H1 (cell line): ENCODE measurements around the gene CHST13. TPM values are rescaled to one million over a fixed set of nuclear protein-coding genes. Genes with fewer than 3 reads are reported as not detected.

Experiments
- CTCF ChIA-PET: fragments of 300-600 bp; sonication (Branson Sonifier 250); formaldehyde crosslinking; loops from one replicate; lab custom pipeline; 2021; ENCODE audit not compliant: partially characterized antibody; lab: Charles Lee
- POLR2A ChIA-PET: fragments of 300-600 bp; sonication (Branson Sonifier 250); formaldehyde crosslinking; loops from one replicate; lab custom pipeline; 2021; ENCODE audit warnings: inconsistent platforms; ENCODE audit not compliant: partially characterized antibody; lab: Charles Lee
- DNase-seq, 2 experiments: peaks; one replicate each; pipeline versions ENCODE4 v3.0.0 to v3.0.0-alpha.2; 2010 to 2022; ENCODE audit warnings: low spot score in 2 of 2, low read depth in 1 of 2, mixed read lengths in 1 of 2
- FAIRE-seq: peaks from 2 replicates; lab custom pipeline; 2011; peaks lifted over from hg19 to GRCh38; lab: Jason Lieb, UNC
- H2AFZ ChIP-seq: 2 replicates; pipeline ENCODE4 v1.8.1; 2012; ENCODE audit warnings: low read length, inconsistent platforms
- H2AK5ac ChIP-seq: 2 replicates; pipeline ENCODE4 v1.6.1; 2013; ENCODE audit warnings: low read depth, low read length
- H2BK120ac ChIP-seq: replicated peaks from 2 replicates; pipeline ENCODE3; 2013; ENCODE audit warnings: low read depth, low read length, inconsistent platforms
- H2BK12ac ChIP-seq: 2 replicates; pipeline ENCODE4 v1.6.1; 2013; ENCODE audit warnings: low read depth, low read length
- H2BK15ac ChIP-seq: 2 replicates; pipeline ENCODE4 v1.6.1; 2013; ENCODE audit warnings: low read length
- H2BK20ac ChIP-seq: 2 replicates; pipeline ENCODE4 v1.6.1; 2013; ENCODE audit warnings: low read length
- H2BK5ac ChIP-seq: 2 replicates; pipeline ENCODE4 v1.6.1; 2013; ENCODE audit warnings: low read depth, low read length
- H3K14ac ChIP-seq: 2 replicates; pipeline ENCODE4 v1.6.1; 2013; ENCODE audit warnings: inconsistent platforms; ENCODE audit not compliant: insufficient read length
- H3K18ac ChIP-seq: 2 replicates; pipeline ENCODE4 v1.6.1; 2013; ENCODE audit warnings: low read length; ENCODE audit errors: extremely low read depth
- H3K23ac ChIP-seq: 2 replicates; pipeline ENCODE4 v1.6.1; 2013; ENCODE audit warnings: inconsistent platforms; ENCODE audit not compliant: insufficient read length
- H3K23me2 ChIP-seq: 2 replicates; pipeline ENCODE4 v1.6.1; 2013; ENCODE audit warnings: low read depth, low read length
- H3K27ac ChIP-seq: 2 replicates; pipeline ENCODE4 v1.6.1; 2011; ENCODE audit warnings: low read depth, low read length, inconsistent platforms
- H3K27me3 ChIP-seq, 4 experiments: replicated peaks in 1 of 4; 1 replicate in 1 of 4; 2 replicates in 3 of 4; pipeline versions ENCODE4 v1.6.1 to v1.8.1; 2011 to 2013; ENCODE audit warnings: low read length in 3 of 4, mild to moderate bottlenecking in 3 of 4, inconsistent platforms in 2 of 4, mixed read lengths in 2 of 4, moderate library complexity in 1 of 4; ENCODE audit not compliant: control insufficient read depth in 3 of 4, insufficient read depth in 3 of 4; ENCODE audit errors: extremely low read depth in 1 of 4
- H3K36me3 ChIP-seq, 4 experiments: 2 replicates each; pipeline versions ENCODE4 v1.6.1 to v1.8.1; 2011 to 2013; ENCODE audit warnings: mild to moderate bottlenecking in 4 of 4, low read length in 3 of 4, moderate library complexity in 2 of 4, control low read depth in 1 of 4, inconsistent platforms in 1 of 4; ENCODE audit not compliant: insufficient read depth in 4 of 4, control insufficient read depth in 2 of 4
- H3K4ac ChIP-seq: replicated peaks from 2 replicates; pipeline ENCODE3; 2013; ENCODE audit warnings: low read length, low read depth, mixed read lengths, inconsistent platforms; ENCODE audit not compliant: insufficient read length
- H3K4me1 ChIP-seq, 4 experiments: replicated peaks in 1 of 4; 1 replicate in 1 of 4; 2 replicates in 3 of 4; pipeline versions ENCODE4 v1.6.1 to v1.8.1; 2011 to 2013; ENCODE audit warnings: low read length in 3 of 4, inconsistent platforms in 2 of 4, mixed read lengths in 1 of 4; ENCODE audit not compliant: insufficient read depth in 4 of 4, control insufficient read depth in 3 of 4
- H3K4me2 ChIP-seq, 2 experiments: 2 replicates each; pipeline versions ENCODE4 v1.6.1 to v1.8.1; 2011 to 2013; ENCODE audit warnings: low read depth in 2 of 2, low read length in 2 of 2, control low read depth in 1 of 2, inconsistent platforms in 1 of 2, mild to moderate bottlenecking in 1 of 2; ENCODE audit not compliant: insufficient read depth in 1 of 2
- H3K4me3 ChIP-seq, 4 experiments: fragments of 200-600, 300-600 bp in 1 of 4; sonication (generic), shearing (Covaris generic), sonication (Bioruptor Twin) in 1 of 4; 2 replicates each; pipeline versions ENCODE4 v1.5.1 to v1.8.1; 2011 to 2016; ENCODE audit warnings: low read length in 4 of 4, low read depth in 3 of 4, control low read depth in 2 of 4, inconsistent platforms in 2 of 4, mild to moderate bottlenecking in 2 of 4, mixed read lengths in 1 of 4, moderate library complexity in 1 of 4; ENCODE audit not compliant: insufficient read depth in 2 of 4; ENCODE audit errors: extremely low read depth in 1 of 4
- H3K56ac ChIP-seq: replicated peaks from 2 replicates; pipeline ENCODE3; 2013; ENCODE audit warnings: low read depth, mild to moderate bottlenecking, mixed read lengths, low read length, inconsistent platforms; ENCODE audit not compliant: insufficient read length
- H3K79me1 ChIP-seq: 2 replicates; pipeline ENCODE4 v1.6.1; 2013; ENCODE audit warnings: low read depth, low read length, control low read depth
- H3K79me2 ChIP-seq, 2 experiments: 2 replicates each; pipeline versions ENCODE4 v1.6.1 to v1.8.1; 2012 to 2013; ENCODE audit warnings: low read length in 2 of 2, mild to moderate bottlenecking in 2 of 2, inconsistent platforms in 1 of 2; ENCODE audit not compliant: insufficient read depth in 2 of 2, control insufficient read depth in 1 of 2
- H3K9ac ChIP-seq, 4 experiments: replicated peaks in 1 of 4; 1 replicate in 1 of 4; 2 replicates in 3 of 4; pipeline versions ENCODE4 v1.6.1 to v1.8.1; 2011 to 2013; ENCODE audit warnings: low read depth in 3 of 4, low read length in 3 of 4, control low read depth in 2 of 4, mild to moderate bottlenecking in 2 of 4, moderate library complexity in 2 of 4, inconsistent platforms in 1 of 4; ENCODE audit errors: extremely low read depth in 1 of 4
- H3K9me3 ChIP-seq, 2 experiments: 2 replicates each; pipeline versions ENCODE4 v1.6.1 to v1.8.1; 2012 to 2013; ENCODE audit warnings: mild to moderate bottlenecking in 2 of 2, moderate library complexity in 2 of 2, control low read depth in 1 of 2, inconsistent platforms in 1 of 2, low read depth in 1 of 2, low read length in 1 of 2, mixed read lengths in 1 of 2; ENCODE audit not compliant: insufficient read depth in 2 of 2
- H4K20me1 ChIP-seq, 2 experiments: replicated peaks in 1 of 2; 2 replicates each; pipeline versions ENCODE3 to v1.8.1; 2011 to 2013; ENCODE audit warnings: inconsistent platforms in 2 of 2, low read length in 2 of 2, mild to moderate bottlenecking in 1 of 2; ENCODE audit not compliant: insufficient read depth in 2 of 2, control insufficient read depth in 1 of 2
- H4K5ac ChIP-seq: 2 replicates; pipeline ENCODE4 v1.6.1; 2013; ENCODE audit warnings: low read length, low read depth, mixed read lengths, inconsistent platforms; ENCODE audit not compliant: insufficient read length
- H4K8ac ChIP-seq: 2 replicates; pipeline ENCODE4 v1.8.0; 2013; ENCODE audit warnings: mild to moderate bottlenecking, moderate library complexity, low read length, inconsistent platforms; ENCODE audit not compliant: insufficient read depth; ENCODE audit errors: extremely low read depth
- H4K91ac ChIP-seq: replicated peaks from 2 replicates; pipeline ENCODE3; 2013; ENCODE audit warnings: low read length, mixed read lengths, inconsistent platforms; ENCODE audit not compliant: insufficient read length
- CBX5 ChIP-seq: fragments of 300-800, 300-1000 bp; sonication (generic); IDR thresholded peaks from 2 replicates; pipeline ENCODE4 v1.7.1; 2016; ENCODE audit warnings: antibody characterized with exemption, low read length, low read depth
- WGBS, 2 experiments: shearing (Covaris generic) in 1 of 2; methylation state at CpG; one replicate each; pipeline versions ENCODE4 v1.1.6 to v1.1.7; 2013 to 2015; ENCODE audit warnings: low lambda C conversion rate in 2 of 2, mixed read lengths in 2 of 2, inconsistent platforms in 1 of 2, low coverage in 1 of 2, missing lambda C conversion rate in 1 of 2; ENCODE audit not compliant: insufficient replicate concordance in 2 of 2, insufficient coverage in 1 of 2, insufficient read length in 1 of 2; ENCODE audit errors: extremely low coverage in 1 of 2, missing lambda C conversion rate in 1 of 2; 5-methylcytosine and 5-hydroxymethylcytosine counted together
- polyA plus RNA-seq, 7 experiments: library from polyadenylated mRNA; depleted of rRNA in 3 of 7; stranded (reverse) in 5 of 7; unstranded in 2 of 7; fragments of >200 nt in 5 of 7; fragments of 200-250 nt in 2 of 7; gene quantifications; 1 replicate in 5 of 7; 2 replicates in 1 of 7; 4 replicates in 1 of 7; pipeline versions ENCODE4 v1.2.1 to v1.2.3, GENCODE V29; 2011 to 2013; ENCODE audit warnings: missing spikeins in 2 of 7, mixed read lengths in 2 of 7
- total RNA-seq: library from RNA; stranded (reverse); fragmentation: NEBNext Ultra II Directional; extraction: Animal tissue kit (Norgen Biotek cat#: 25700); gene quantifications from 2 replicates; pipeline ENCODE4 v1.2.1, GENCODE V29; 2021

CHST13 gene
- total and polyA plus RNA-seq, 2 of the 8 experiments (the other 6 are each of a cell fraction or from before 2014, with no cell fraction given) = 5.4 to 11.7 TPM

- 58% methylated on average over 3 of the region's 4 CpGs; no CpG with 5 or more reads in 1 of the 2 experiments for WGBS, 2 experiments
- FAIRE-seq (no peak), DNase-seq (no peak)
- Histone ChIP-seq H3K79me2 (peaks cover 0 to 25% of the 10 kb centered on the region in 2 experiments; a peak in 2 of 4 replicates), H3K23me2 (peaks cover 15% of the 10 kb centered on the region), H4K5ac (no peak overlapping the region), H3K9me3 (no peaks in the 10 kb centered on the region), H4K91ac (no peak overlapping the region), H3K4ac (peak overlapping the region; percentile 24), H2BK20ac (0 out of 2 replicates have a peak overlapping the region, but pooled peaks have one; percentile 80), H3K14ac (no peak overlapping the region), H4K20me1 (peaks cover 13% of the 10 kb centered on the region in 2 experiments), H2BK15ac (peak overlapping the region; percentile 88), H3K27me3 (no peaks in the 10 kb centered on the region), H2AK5ac (no peak overlapping the region), H4K8ac (no peak overlapping the region), H3K36me3 (peaks cover 0 to under 1% (median 0%) of the 10 kb centered on the region in 4 experiments; a peak in 2 of 8 replicates), H2BK12ac (0 out of 2 replicates have a peak overlapping the region, but pooled peaks have one; percentile 88), H3K79me1 (peaks cover 8% of the 10 kb centered on the region), H3K56ac (no peak overlapping the region), H3K9ac (peak overlapping the region in 1 of 4 experiments; percentile 45; a peak in 2 of 7 replicates), H2BK120ac (no peak overlapping the region), H3K27ac (no peak overlapping the region; the same call in 1 of the 2 replicates), H2BK5ac (peak overlapping the region; percentile 94; the same call in 1 of the 2 replicates), H3K4me1 (peaks cover 9 to 22% (median 14%) of the 10 kb centered on the region in 4 experiments), H3K23ac (no peak overlapping the region), H3K4me2 (peak overlapping the region; percentile 98 to 99), H2AFZ (peak overlapping the region; percentile 100), H3K18ac (peak overlapping the region; percentile 90), H3K4me3 (no peak overlapping the region; a peak in 1 of 8 replicates)
- ChIA-PET CTCF (interaction anchor here (0.9 to 3.1 kb wide), 4 partner anchors 12 to 343 kb away, joined by 3 to 15 read pairs (median 4); no protein-coding TSS in a partner anchor), POLR2A (interaction anchor here (0.8 to 4.2 kb wide), 3 partner anchors 9 to 58 kb away, joined by 3 to 23 read pairs (median 4); no protein-coding TSS in a partner anchor)
- no peak for TF ChIP-seq CBX5
Observed at GRCh38 chr3:126477061-126477380, 46.9 kb upstream of the CHST13 start.
